Middle frontal gyrus (tissue), 1 donor: Measurements from ENCODE around the gene KIAA1549.
A peak's percentile ranks its signal among the peaks of the same experiment; 100 is the strongest.
"Not testable (repeated sequence)": the region's sequence is repeated elsewhere in the genome, so short reads cannot be mapped to it uniquely, and the experiment has no call there.

ENCODE experiments used
- DNase-seq: peaks from one replicate; pipeline ENCODE4 v3.0.0-alpha.2; 2015; ENCODE audit warnings: low spot score; ENCODE audit errors: extremely low spot score

KIAA1549 gene

DNA sequence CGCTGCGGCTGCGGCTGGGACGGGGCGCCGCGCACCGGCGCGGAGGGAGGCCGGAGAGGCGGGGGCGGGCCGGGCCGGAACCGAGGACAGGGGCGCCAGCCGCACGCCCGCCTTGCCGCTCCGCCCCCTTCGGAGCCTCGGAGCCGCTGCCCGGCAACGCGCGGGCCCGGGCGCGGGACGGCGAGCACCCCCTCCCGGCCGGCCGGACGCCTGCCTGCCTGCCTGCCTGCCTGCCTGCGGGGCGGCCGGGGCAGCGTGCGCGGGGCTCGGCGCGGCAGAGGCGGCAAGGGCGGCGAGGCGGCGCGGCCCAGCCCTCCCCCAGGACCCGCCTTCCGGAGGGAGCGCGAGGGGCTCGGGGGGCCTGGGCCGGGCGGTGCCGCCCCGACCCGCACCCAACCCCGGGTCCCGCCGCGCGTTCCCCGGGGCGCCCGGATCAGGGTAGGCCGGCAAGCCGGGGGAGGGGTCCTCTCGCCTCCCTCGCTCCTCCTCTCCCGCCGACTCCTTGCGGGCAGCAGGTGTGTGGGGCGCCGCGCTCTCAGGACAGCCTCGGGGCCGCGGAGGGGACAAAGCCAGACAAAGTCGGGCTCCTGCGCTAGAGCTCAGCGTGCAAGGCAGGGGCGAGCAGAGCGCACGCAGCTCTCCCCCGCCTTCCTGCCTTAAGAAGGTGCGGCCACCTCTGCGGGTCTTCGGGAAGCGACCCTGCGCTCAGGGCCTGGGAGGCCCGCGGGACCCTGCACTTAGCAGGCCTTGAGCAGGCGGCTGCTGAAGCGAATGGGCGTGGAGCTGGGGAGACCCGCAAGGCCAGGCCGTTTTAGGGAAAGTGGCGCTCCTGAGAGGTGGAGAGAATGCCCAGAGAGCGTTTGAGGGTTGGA, at the start of gene KIAA1549:
KIAA1549 (minus strand) TSS at position 58 of the 872 bp plus-strand sequence. CDS start 120 bp downstream, outside the sequence.
- no peak for DNase-seq

DNA sequence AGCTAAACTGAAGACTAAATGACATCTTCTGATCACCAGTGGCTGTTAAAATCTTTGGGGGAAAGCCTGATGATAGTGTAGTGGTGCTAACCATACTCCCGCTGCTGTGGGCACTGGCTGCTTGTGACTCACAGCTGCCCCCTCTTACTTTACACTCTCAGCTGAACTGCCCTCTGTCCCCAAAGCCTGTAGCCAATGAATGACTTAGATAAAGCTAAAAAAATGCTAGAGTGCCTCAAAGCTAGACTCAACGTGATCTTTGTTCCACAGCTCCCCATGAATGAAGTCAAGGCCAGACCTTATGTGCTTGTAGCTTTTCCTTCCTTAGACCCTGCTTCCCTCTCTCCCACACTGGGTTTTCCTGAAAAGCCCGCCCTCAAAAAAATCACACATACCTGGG, 48.2 kb upstream of the KIAA1549 start:
- no peak for DNase-seq

DNA sequence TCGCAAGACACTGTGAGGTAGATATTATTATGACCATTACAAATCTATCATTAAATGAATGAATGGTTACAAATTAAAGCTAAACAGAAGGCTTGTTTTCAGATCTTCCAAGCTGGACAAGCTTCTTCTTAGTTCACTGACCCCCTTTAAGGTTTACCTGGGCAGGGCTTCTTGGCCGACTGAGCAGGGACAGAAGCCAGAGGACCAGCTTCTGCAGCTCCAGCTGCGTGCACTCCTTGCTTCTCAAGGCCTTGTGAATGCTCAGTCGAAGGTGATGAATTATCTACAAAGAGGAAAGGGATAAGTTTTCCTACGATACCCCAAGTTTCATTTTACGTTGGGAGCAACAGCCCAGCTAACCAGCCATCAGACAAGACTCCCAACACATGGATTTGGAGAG, 45.4 kb upstream of the KIAA1549 start:
- DNase-seq, result no peak

DNA sequence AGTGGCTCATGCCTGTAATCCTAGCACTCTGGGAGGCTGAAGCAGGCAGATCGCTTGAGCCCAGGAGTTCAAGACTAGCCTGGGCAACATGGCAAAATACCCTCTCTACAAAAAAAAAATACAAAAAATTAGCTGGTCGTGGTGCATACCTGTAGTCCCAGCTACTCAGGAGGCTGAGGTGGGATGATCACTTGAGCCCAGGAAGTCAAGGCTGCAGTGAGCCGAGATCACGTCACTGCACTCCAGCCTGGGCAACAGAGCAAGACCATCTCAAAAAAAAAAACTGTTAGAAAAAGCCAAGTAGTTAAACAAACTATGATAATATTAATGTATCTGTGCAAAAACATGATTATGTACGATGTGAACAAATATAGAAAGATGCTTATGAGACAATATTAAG, 44.7 kb upstream of the KIAA1549 start:
- DNase-seq, result not testable (repeated sequence)

DNA sequence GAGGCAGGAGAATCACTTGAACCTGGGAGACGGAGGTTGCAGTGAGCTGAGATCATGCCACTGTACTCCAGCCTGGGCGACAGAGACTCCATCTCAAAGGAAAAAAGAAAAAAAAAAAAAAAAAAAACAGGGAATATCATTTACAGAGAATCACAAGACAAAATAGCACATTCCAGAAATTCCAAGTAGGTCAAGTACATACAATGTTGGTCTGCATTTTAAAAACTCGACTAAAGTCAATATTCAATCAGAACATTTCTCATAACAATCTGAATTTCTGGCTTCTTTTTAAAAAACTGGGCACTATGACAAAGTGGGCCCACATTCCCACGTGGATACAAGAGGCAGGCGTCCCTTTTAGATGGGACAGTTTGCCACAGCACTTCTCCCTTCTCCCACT, 41.9 kb upstream of the KIAA1549 start:
- no peak for DNase-seq

DNA sequence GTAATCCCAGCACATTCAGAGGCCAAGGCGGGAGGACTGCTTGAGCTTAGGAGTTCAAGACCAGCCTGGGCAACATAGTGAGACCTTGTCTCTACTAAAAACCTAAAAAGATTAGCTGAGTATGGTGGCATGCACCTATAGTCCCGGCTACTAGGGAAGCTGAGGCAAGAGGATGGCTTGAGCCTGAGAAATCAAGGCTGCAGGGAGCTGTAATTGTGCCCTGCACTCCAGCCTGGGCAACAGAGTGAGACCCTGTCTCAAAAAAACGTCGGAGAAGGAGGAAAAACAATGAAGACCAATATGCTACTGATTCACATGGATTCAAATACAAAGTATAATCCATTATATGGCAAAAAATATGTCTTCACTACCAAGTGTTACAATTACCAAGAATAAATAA, 41.1 kb upstream of the KIAA1549 start:
- no peak for DNase-seq

- no peak for DNase-seq
Observed at GRCh38 chr7:139018910-139019309, 37.7 kb upstream of the KIAA1549 start.

GRCh38 chr7:139016931-139017511, 35.8 kb upstream of the KIAA1549 start:
- DNase-seq, result peak; percentile 56

- no peak for DNase-seq
Observed at GRCh38 chr7:139011373-139011772, 30.2 kb upstream of the KIAA1549 start.

DNA sequence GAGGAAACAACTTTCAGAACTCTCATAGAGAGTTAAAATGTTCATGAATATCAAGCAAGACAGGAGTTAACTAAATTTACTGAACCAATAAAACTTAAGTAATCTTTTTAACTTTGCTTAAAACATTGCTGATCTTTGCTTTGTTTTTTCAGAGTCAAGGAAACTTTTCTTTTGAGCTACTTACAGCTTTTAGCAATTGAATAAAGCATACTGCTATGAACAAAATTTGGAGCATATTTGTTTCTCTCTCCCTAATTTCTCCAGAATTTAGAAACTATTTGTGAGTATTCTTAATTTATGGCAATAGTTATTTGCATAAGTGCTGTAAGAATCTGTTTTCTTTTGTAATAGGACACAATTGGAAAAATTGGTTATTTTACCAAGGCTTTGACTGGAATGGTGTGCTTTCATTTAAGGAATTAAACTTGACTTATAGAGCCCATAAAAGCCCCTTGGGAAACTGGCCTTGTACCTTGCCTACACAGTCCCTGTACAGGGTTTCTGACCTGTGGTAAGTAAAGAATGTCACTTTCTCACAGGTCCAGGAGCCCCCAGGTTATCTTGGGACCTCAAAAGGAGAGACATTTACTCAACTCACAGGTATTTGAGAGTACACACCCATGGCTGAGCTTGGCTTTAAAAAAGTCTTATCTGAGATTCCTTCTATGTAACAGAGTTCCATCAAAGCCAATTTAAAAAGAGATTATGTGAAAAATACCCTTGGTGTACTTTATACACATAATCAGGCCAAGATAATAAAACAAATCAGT, 23.3 kb upstream of the KIAA1549 start:
- no peak for DNase-seq

- DNase-seq, result no peak
Observed at GRCh38 chr7:138999414-138999813, 18.2 kb upstream of the KIAA1549 start.

- peak; percentile 38 for DNase-seq
Observed at GRCh38 chr7:138992052-138992531, 10.9 kb upstream of the KIAA1549 start.

GRCh38 chr7:138987686-138988085, 6.5 kb upstream of the KIAA1549 start:
- DNase-seq, result no peak

DNA sequence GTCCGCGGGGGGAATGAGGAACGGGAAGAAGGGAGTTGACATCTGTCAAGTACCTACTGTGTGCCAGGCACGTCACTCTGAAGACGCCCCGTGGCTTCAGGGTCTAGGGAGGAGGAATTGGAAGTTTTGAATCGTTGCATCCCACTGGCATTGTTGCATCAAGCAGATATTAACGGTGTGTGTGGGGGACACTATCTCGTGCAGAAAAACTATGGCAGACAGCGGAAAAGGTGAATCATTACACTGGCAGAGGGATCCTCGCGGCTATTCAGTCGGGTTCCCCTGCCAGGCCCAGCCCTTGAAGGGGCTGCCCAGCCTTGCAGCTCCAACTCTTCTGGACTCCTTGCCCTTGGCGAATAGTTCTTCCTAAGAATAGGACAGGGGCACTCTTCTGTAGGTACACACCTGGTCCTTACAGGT, 1.0 kb upstream of the KIAA1549 start:
- no peak for DNase-seq

DNA sequence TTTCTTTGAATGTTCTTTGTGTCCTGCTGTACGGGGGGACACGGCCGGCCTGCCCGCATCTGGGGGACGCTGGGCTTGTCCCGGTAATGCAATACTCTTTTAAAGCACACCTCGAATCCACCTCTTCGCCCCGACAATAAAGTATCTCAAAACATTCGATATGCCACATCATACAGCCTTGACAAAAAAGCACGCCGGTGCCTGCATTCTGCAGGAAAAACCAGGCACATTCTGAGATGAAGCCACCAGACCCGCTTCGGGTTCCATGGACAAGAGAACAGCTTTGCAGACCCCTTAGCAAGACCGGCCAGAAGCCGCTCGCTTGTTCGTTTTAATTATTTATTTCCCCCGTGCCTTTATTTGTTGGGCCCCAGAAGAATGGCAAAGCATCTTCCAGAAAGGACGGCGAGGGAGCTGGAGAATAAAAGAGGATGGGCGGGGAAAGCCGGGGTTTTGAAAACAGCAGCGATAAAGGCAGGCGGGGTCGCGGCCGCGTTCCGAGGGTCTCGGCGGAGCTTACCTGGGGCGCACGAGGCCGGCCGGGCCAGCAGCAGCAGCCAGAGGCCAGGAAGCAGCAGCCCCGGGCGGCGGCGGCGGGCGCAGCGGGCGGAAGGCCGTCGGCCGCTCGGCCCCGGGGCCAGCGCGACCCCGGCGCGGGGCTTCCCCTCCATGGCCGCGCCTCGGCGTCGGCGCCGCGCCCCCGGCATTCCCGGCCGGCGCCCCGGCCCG, 462 bp downstream of the KIAA1549 start:
- no peak for DNase-seq

DNA sequence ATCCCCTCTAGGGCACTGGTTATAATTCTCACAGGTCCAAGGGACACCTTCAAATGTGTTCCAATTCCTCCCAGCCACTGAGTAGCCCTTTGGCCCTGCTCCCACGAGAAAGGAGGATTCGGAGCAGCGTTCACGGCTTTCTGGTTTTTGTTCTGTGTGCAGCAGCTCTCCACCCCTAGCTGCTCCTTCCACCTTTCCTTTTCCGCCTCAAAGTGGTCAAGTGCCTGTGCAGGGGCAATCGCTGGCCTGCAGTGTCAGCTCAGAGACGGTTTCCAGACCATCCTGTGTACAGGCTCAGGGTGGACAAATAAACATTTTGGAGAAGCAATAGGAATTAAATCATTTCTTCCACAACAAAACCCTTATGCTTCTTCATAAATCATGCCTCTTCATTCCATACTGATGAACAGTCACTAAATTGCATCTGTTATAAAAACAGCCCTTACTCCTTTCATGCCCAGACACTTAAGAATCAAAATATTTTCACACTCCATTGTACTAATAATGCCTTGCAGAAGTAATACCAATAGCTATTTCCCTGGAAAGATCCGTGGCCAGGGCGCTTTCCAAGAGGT, 1.1 kb downstream of the KIAA1549 start:
- no peak for DNase-seq

GRCh38 chr7:138979226-138979979, 1.8 kb downstream of the KIAA1549 start:
- DNase-seq, result no peak

DNA sequence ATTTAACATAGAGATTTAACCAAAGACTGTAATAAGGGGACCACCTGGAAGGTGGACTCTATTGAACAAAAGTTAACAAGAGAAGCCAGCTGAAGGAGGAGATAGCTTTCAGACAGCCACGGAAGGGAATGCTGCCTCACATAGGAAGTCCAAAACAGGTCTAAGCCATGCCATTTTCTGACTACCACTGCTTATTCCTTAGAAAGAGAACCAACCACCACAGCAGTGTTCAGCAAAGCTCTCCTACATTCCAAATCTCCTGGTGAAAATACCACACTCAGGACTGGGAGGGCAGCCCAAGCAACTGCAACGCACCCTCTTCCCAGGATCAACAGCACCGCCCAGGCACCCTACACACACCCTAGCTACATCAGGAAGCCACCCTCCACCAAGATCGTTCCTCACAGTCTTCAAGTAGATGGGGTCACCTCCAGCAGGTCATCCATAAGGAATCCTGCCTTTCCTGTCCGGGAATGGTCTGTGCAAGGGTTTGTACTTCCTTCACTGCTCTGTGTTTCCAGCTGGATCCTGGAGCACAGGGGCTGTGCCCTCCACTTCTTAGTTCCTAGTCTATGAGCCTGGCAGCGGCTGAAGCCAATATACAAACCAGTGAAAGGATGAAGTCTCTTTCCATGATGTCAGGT, 2.5 kb downstream of the KIAA1549 start:
- no peak for DNase-seq

DNA sequence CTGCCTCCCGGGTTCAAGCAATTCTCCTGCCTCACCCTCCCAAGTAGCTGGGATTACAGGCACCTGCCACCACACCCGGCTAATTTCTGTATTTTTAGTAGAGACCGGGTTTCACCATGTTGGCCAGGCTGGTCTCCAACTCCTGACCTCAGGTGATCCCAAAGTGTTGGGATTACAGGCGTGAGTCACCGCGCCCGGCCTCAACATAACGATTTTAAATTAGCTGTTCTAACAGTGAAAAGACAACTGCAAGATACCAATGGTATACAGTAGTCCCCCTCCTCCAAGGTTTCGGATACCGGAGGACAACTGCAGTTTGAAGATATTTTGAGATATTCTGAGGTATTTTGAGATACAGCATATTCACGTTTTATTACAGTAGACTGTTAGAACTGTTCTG, 5.0 kb downstream of the KIAA1549 start:
- not testable (repeated sequence) for DNase-seq
